H1 (cell line): ENCODE results near the gene SEMA4C. TPM values are rescaled to one million over a fixed set of nuclear protein-coding genes. Genes with fewer than 3 reads are reported as not detected.
A peak's percentile ranks its signal among the peaks of the same experiment; 100 is the strongest.

Source experiments
- CTCF ChIA-PET: fragments of 300-600 bp; sonication (Branson Sonifier 250); formaldehyde crosslinking; loops from one replicate; lab custom pipeline; 2021; ENCODE audit not compliant: partially characterized antibody; lab: Charles Lee
- POLR2A ChIA-PET: fragments of 300-600 bp; sonication (Branson Sonifier 250); formaldehyde crosslinking; loops from one replicate; lab custom pipeline; 2021; ENCODE audit warnings: inconsistent platforms; ENCODE audit not compliant: partially characterized antibody; lab: Charles Lee
- DNase-seq, 2 experiments: peaks; one replicate each; pipeline versions ENCODE4 v3.0.0 to v3.0.0-alpha.2; 2010 to 2022; ENCODE audit warnings: low spot score in 2 of 2, low read depth in 1 of 2, mixed read lengths in 1 of 2
- FAIRE-seq: peaks from 2 replicates; lab custom pipeline; 2011; peaks lifted over from hg19 to GRCh38; lab: Jason Lieb, UNC
- H2AFZ ChIP-seq: 2 replicates; pipeline ENCODE4 v1.8.1; 2012; ENCODE audit warnings: low read length, inconsistent platforms
- H2AK5ac ChIP-seq: 2 replicates; pipeline ENCODE4 v1.6.1; 2013; ENCODE audit warnings: low read depth, low read length
- H2BK120ac ChIP-seq: replicated peaks from 2 replicates; pipeline ENCODE3; 2013; ENCODE audit warnings: low read depth, low read length, inconsistent platforms
- H2BK12ac ChIP-seq: 2 replicates; pipeline ENCODE4 v1.6.1; 2013; ENCODE audit warnings: low read depth, low read length
- H2BK15ac ChIP-seq: 2 replicates; pipeline ENCODE4 v1.6.1; 2013; ENCODE audit warnings: low read length
- H2BK20ac ChIP-seq: 2 replicates; pipeline ENCODE4 v1.6.1; 2013; ENCODE audit warnings: low read length
- H2BK5ac ChIP-seq: 2 replicates; pipeline ENCODE4 v1.6.1; 2013; ENCODE audit warnings: low read depth, low read length
- H3K14ac ChIP-seq: 2 replicates; pipeline ENCODE4 v1.6.1; 2013; ENCODE audit warnings: inconsistent platforms; ENCODE audit not compliant: insufficient read length
- H3K18ac ChIP-seq: 2 replicates; pipeline ENCODE4 v1.6.1; 2013; ENCODE audit warnings: low read length; ENCODE audit errors: extremely low read depth
- H3K23ac ChIP-seq: 2 replicates; pipeline ENCODE4 v1.6.1; 2013; ENCODE audit warnings: inconsistent platforms; ENCODE audit not compliant: insufficient read length
- H3K23me2 ChIP-seq: 2 replicates; pipeline ENCODE4 v1.6.1; 2013; ENCODE audit warnings: low read depth, low read length
- H3K27ac ChIP-seq: 2 replicates; pipeline ENCODE4 v1.6.1; 2011; ENCODE audit warnings: low read depth, low read length, inconsistent platforms
- H3K27me3 ChIP-seq, 4 experiments: replicated peaks in 1 of 4; 1 replicate in 1 of 4; 2 replicates in 3 of 4; pipeline versions ENCODE4 v1.6.1 to v1.8.1; 2011 to 2013; ENCODE audit warnings: low read length in 3 of 4, mild to moderate bottlenecking in 3 of 4, inconsistent platforms in 2 of 4, mixed read lengths in 2 of 4, moderate library complexity in 1 of 4; ENCODE audit not compliant: control insufficient read depth in 3 of 4, insufficient read depth in 3 of 4; ENCODE audit errors: extremely low read depth in 1 of 4
- H3K36me3 ChIP-seq, 4 experiments: 2 replicates each; pipeline versions ENCODE4 v1.6.1 to v1.8.1; 2011 to 2013; ENCODE audit warnings: mild to moderate bottlenecking in 4 of 4, low read length in 3 of 4, moderate library complexity in 2 of 4, control low read depth in 1 of 4, inconsistent platforms in 1 of 4; ENCODE audit not compliant: insufficient read depth in 4 of 4, control insufficient read depth in 2 of 4
- H3K4ac ChIP-seq: replicated peaks from 2 replicates; pipeline ENCODE3; 2013; ENCODE audit warnings: low read length, low read depth, mixed read lengths, inconsistent platforms; ENCODE audit not compliant: insufficient read length
- H3K4me1 ChIP-seq, 4 experiments: replicated peaks in 1 of 4; 1 replicate in 1 of 4; 2 replicates in 3 of 4; pipeline versions ENCODE4 v1.6.1 to v1.8.1; 2011 to 2013; ENCODE audit warnings: low read length in 3 of 4, inconsistent platforms in 2 of 4, mixed read lengths in 1 of 4; ENCODE audit not compliant: insufficient read depth in 4 of 4, control insufficient read depth in 3 of 4
- H3K4me2 ChIP-seq, 2 experiments: 2 replicates each; pipeline versions ENCODE4 v1.6.1 to v1.8.1; 2011 to 2013; ENCODE audit warnings: low read depth in 2 of 2, low read length in 2 of 2, control low read depth in 1 of 2, inconsistent platforms in 1 of 2, mild to moderate bottlenecking in 1 of 2; ENCODE audit not compliant: insufficient read depth in 1 of 2
- H3K4me3 ChIP-seq, 4 experiments: fragments of 200-600, 300-600 bp in 1 of 4; sonication (generic), shearing (Covaris generic), sonication (Bioruptor Twin) in 1 of 4; 2 replicates each; pipeline versions ENCODE4 v1.5.1 to v1.8.1; 2011 to 2016; ENCODE audit warnings: low read length in 4 of 4, low read depth in 3 of 4, control low read depth in 2 of 4, inconsistent platforms in 2 of 4, mild to moderate bottlenecking in 2 of 4, mixed read lengths in 1 of 4, moderate library complexity in 1 of 4; ENCODE audit not compliant: insufficient read depth in 2 of 4; ENCODE audit errors: extremely low read depth in 1 of 4
- H3K56ac ChIP-seq: replicated peaks from 2 replicates; pipeline ENCODE3; 2013; ENCODE audit warnings: low read depth, mild to moderate bottlenecking, mixed read lengths, low read length, inconsistent platforms; ENCODE audit not compliant: insufficient read length
- H3K79me1 ChIP-seq: 2 replicates; pipeline ENCODE4 v1.6.1; 2013; ENCODE audit warnings: low read depth, low read length, control low read depth
- H3K79me2 ChIP-seq, 2 experiments: 2 replicates each; pipeline versions ENCODE4 v1.6.1 to v1.8.1; 2012 to 2013; ENCODE audit warnings: low read length in 2 of 2, mild to moderate bottlenecking in 2 of 2, inconsistent platforms in 1 of 2; ENCODE audit not compliant: insufficient read depth in 2 of 2, control insufficient read depth in 1 of 2
- H3K9ac ChIP-seq, 4 experiments: replicated peaks in 1 of 4; 1 replicate in 1 of 4; 2 replicates in 3 of 4; pipeline versions ENCODE4 v1.6.1 to v1.8.1; 2011 to 2013; ENCODE audit warnings: low read depth in 3 of 4, low read length in 3 of 4, control low read depth in 2 of 4, mild to moderate bottlenecking in 2 of 4, moderate library complexity in 2 of 4, inconsistent platforms in 1 of 4; ENCODE audit errors: extremely low read depth in 1 of 4
- H3K9me3 ChIP-seq, 2 experiments: 2 replicates each; pipeline versions ENCODE4 v1.6.1 to v1.8.1; 2012 to 2013; ENCODE audit warnings: mild to moderate bottlenecking in 2 of 2, moderate library complexity in 2 of 2, control low read depth in 1 of 2, inconsistent platforms in 1 of 2, low read depth in 1 of 2, low read length in 1 of 2, mixed read lengths in 1 of 2; ENCODE audit not compliant: insufficient read depth in 2 of 2
- H4K20me1 ChIP-seq, 2 experiments: replicated peaks in 1 of 2; 2 replicates each; pipeline versions ENCODE3 to v1.8.1; 2011 to 2013; ENCODE audit warnings: inconsistent platforms in 2 of 2, low read length in 2 of 2, mild to moderate bottlenecking in 1 of 2; ENCODE audit not compliant: insufficient read depth in 2 of 2, control insufficient read depth in 1 of 2
- H4K5ac ChIP-seq: 2 replicates; pipeline ENCODE4 v1.6.1; 2013; ENCODE audit warnings: low read length, low read depth, mixed read lengths, inconsistent platforms; ENCODE audit not compliant: insufficient read length
- H4K8ac ChIP-seq: 2 replicates; pipeline ENCODE4 v1.8.0; 2013; ENCODE audit warnings: mild to moderate bottlenecking, moderate library complexity, low read length, inconsistent platforms; ENCODE audit not compliant: insufficient read depth; ENCODE audit errors: extremely low read depth
- H4K91ac ChIP-seq: replicated peaks from 2 replicates; pipeline ENCODE3; 2013; ENCODE audit warnings: low read length, mixed read lengths, inconsistent platforms; ENCODE audit not compliant: insufficient read length
- ASH2L ChIP-seq: fragments of 200-600, 300-600 bp; sonication (generic); IDR thresholded peaks from one replicate; pipeline ENCODE4 v1.7.1; 2017; ENCODE audit warnings: low read length
- BRCA1 ChIP-seq: IDR thresholded peaks from 2 replicates; pipeline ENCODE4 v1.6.1; 2012; ENCODE audit warnings: low read depth, low read length, improper control_type of control experiment
- CBX8 ChIP-seq: fragments of 300-800, 300-1000 bp; sonication (generic); IDR thresholded peaks from 2 replicates; pipeline ENCODE4 v1.7.1; 2016; ENCODE audit warnings: low read depth, low read length, borderline replicate concordance
- CTBP2 ChIP-seq: IDR thresholded peaks from 2 replicates; pipeline ENCODE4 v1.7.0; 2011; ENCODE audit warnings: borderline replicate concordance, mild to moderate bottlenecking, moderate library complexity, mixed read lengths, low read length; ENCODE audit not compliant: insufficient read depth, insufficient read length
- EGR1 ChIP-seq: IDR thresholded peaks from 2 replicates; pipeline ENCODE4 v1.6.1; 2011; ENCODE audit warnings: low read depth, low read length, borderline replicate concordance
- JUN ChIP-seq: IDR thresholded peaks from 2 replicates; pipeline ENCODE4 v1.6.1; 2011; ENCODE audit warnings: low read depth, mild to moderate bottlenecking, improper control_type of control experiment, low read length
- KDM1A ChIP-seq: fragments of 200-600, 300-600 bp; sonication (generic); IDR thresholded peaks from 2 replicates; pipeline ENCODE4 v1.7.1; 2016; ENCODE audit warnings: mild to moderate bottlenecking, low read length, borderline replicate concordance
- KDM5A ChIP-seq: fragments of 200-600 bp; IDR thresholded peaks from 2 replicates; pipeline ENCODE4 v1.7.1; 2012; ENCODE audit warnings: mild to moderate bottlenecking, low read length, inconsistent platforms, mixed read lengths
- RBBP5 ChIP-seq: IDR thresholded peaks from 2 replicates; pipeline ENCODE4 v1.7.1; 2012; ENCODE audit warnings: low read depth, mild to moderate bottlenecking, inconsistent platforms, low read length, moderate library complexity, borderline replicate concordance
- SP1 ChIP-seq: IDR thresholded peaks from 2 replicates; pipeline ENCODE4 v1.6.1; 2011; ENCODE audit warnings: low read depth, low read length
- SP4 ChIP-seq: IDR thresholded peaks from 2 replicates; pipeline ENCODE4 v1.6.1; 2012; ENCODE audit warnings: low read length, inconsistent platforms
- TEAD4 ChIP-seq: IDR thresholded peaks from 2 replicates; pipeline ENCODE4 v1.6.1; 2012; ENCODE audit warnings: low read depth, low read length, inconsistent platforms, mixed read lengths
- ZNF274 ChIP-seq: IDR thresholded peaks from 2 replicates; pipeline ENCODE4 v1.7.0; 2012; ENCODE audit warnings: low read length, borderline replicate concordance; ENCODE audit errors: extremely low read depth
- WGBS, 2 experiments: shearing (Covaris generic) in 1 of 2; methylation state at CpG; one replicate each; pipeline versions ENCODE4 v1.1.6 to v1.1.7; 2013 to 2015; ENCODE audit warnings: low lambda C conversion rate in 2 of 2, mixed read lengths in 2 of 2, inconsistent platforms in 1 of 2, low coverage in 1 of 2, missing lambda C conversion rate in 1 of 2; ENCODE audit not compliant: insufficient replicate concordance in 2 of 2, insufficient coverage in 1 of 2, insufficient read length in 1 of 2; ENCODE audit errors: extremely low coverage in 1 of 2, missing lambda C conversion rate in 1 of 2; 5-methylcytosine and 5-hydroxymethylcytosine counted together
- polyA plus RNA-seq, 7 experiments: library from polyadenylated mRNA; depleted of rRNA in 3 of 7; stranded (reverse) in 5 of 7; unstranded in 2 of 7; fragments of >200 nt in 5 of 7; fragments of 200-250 nt in 2 of 7; gene quantifications; 1 replicate in 5 of 7; 2 replicates in 1 of 7; 4 replicates in 1 of 7; pipeline versions ENCODE4 v1.2.1 to v1.2.3, GENCODE V29; 2011 to 2013; ENCODE audit warnings: missing spikeins in 2 of 7, mixed read lengths in 2 of 7
- total RNA-seq: library from RNA; stranded (reverse); fragmentation: NEBNext Ultra II Directional; extraction: Animal tissue kit (Norgen Biotek cat#: 25700); gene quantifications from 2 replicates; pipeline ENCODE4 v1.2.1, GENCODE V29; 2021

The SEMA4C gene
- total and polyA plus RNA-seq, 2 of the 8 experiments (the other 6 are each of a cell fraction or from before 2014, with no cell fraction given): 47.5 to 67.3 TPM

DNA sequence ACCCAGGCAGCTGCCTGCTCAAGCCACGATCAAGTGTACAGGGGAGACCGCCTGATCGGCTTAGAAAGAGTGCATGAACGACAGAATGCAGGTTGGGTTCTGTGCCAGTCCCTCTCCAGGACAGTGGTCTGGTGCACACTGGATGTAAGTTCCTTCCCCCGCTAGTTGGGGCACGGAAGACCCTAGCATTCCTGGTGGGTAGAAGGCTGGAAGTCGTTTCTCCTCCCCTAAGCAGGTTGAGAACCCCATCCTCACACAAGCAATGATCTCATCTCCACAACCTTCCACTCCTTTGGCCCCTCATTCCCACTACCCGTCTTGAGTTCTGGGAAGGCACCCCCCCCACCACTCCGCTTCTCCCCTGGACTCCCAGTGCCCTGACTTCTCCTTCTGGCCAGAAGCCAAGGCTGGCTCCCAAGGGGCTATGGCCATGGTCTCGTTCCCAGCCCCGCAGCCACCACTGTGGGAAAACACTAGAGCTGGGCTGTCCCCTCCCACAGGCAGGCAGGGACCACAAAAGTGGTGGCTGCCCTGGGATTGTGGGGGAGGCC, 10.7 kb downstream of the SEMA4C start:
- Histone ChIP-seq H3K4me2 (peak overlapping the region; percentile 54 to 71), H3K4me3 (peak overlapping the region; percentile 12 to 75 (median 56); a peak in 6 of 8 replicates), H3K9ac (peak overlapping the region in 1 of 4 experiments; percentile 20; a peak in 2 of 7 replicates)
- TF ChIP-seq TEAD4 (no peak), CTBP2 (no peak), EGR1 (no peak), JUN (no peak), ZNF274 (no peak), CBX8 (no peak), KDM5A (no peak), BRCA1 (no peak), ASH2L (no peak), SP1 (no peak), SP4 (no peak), RBBP5 (no peak), KDM1A (no peak)

More for the DNA sequence above, 10.7 kb downstream of the SEMA4C start:
- Histone ChIP-seq H2AK5ac (no peak overlapping the region), H2BK15ac (no peak overlapping the region), H3K4ac (peak overlapping the region; percentile 6), H3K27me3 (no peaks in the 10 kb centered on the region), H4K8ac (no peak overlapping the region; the same call in 1 of the 2 replicates), H2AFZ (no peak overlapping the region), H3K27ac (no peak overlapping the region), H3K18ac (peak overlapping the region; percentile 38; the same call in 1 of the 2 replicates), H3K23ac (no peak overlapping the region), H4K20me1 (peaks cover 12% of the 10 kb centered on the region in 2 experiments), H2BK12ac (peak overlapping the region; percentile 39; the same call in 1 of the 2 replicates), H3K79me2 (peaks cover 0 to 17% of the 10 kb centered on the region in 2 experiments; a peak in 3 of 4 replicates), H3K14ac (no peak overlapping the region), H2BK120ac (no peak overlapping the region), H2BK20ac (no peak overlapping the region), H4K5ac (peak overlapping the region; percentile 18), H3K56ac (no peak overlapping the region), H3K79me1 (peaks cover 5% of the 10 kb centered on the region; the same call in 1 of the 2 replicates), H3K9me3 (no peaks in the 10 kb centered on the region), H3K23me2 (peaks cover 10% of the 10 kb centered on the region; the same call in 1 of the 2 replicates), H3K36me3 (peaks cover 12 to 38% (median 29%) of the 10 kb centered on the region in 4 experiments), H2BK5ac (peak overlapping the region; percentile 73; the same call in 1 of the 2 replicates), H3K4me1 (peaks cover 3 to 11% (median 8%) of the 10 kb centered on the region in 4 experiments), H4K91ac (no peak overlapping the region)
- FAIRE-seq (no peak), DNase-seq (no peak)
- 48% methylated on average over 11 of the region's 11 CpGs; no CpG with 5 or more reads in 1 of the 2 experiments for WGBS, 2 experiments
- ChIA-PET POLR2A (interaction anchor here (0.8 to 5.8 kb wide), 19 partner anchors 9 to 106 kb away, joined by 3 to 49 read pairs (median 7); partner anchors contain the start of genes ANKRD23, CNNM3 and SEMA4C), CTCF (interaction anchor here (0.7 to 8.3 kb wide), 25 partner anchors 9 to 265 kb away, joined by 3 to 89 read pairs (median 8); partner anchors contain the start of gene ANKRD36)
